ENCODE measurements around the gene TBC1D9.
"Not testable (repeated sequence)": the region's sequence is repeated elsewhere in the genome, so short reads cannot be mapped to it uniquely, and the experiment has no call there.

GRCh38 chr4:140782787-140783186 is 26.6 kb upstream of the TBC1D9 start:
- TF ChIP-seq, protein P1, sequence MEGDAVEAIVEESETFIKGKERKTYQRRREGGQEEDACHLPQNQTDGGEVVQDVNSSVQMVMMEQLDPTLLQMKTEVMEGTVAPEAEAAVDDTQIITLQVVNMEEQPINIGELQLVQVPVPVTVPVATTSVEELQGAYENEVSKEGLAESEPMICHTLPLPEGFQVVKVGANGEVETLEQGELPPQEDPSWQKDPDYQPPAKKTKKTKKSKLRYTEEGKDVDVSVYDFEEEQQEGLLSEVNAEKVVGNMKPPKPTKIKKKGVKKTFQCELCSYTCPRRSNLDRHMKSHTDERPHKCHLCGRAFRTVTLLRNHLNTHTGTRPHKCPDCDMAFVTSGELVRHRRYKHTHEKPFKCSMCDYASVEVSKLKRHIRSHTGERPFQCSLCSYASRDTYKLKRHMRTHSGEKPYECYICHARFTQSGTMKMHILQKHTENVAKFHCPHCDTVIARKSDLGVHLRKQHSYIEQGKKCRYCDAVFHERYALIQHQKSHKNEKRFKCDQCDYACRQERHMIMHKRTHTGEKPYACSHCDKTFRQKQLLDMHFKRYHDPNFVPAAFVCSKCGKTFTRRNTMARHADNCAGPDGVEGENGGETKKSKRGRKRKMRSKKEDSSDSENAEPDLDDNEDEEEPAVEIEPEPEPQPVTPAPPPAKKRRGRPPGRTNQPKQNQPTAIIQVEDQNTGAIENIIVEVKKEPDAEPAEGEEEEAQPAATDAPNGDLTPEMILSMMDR (conservative IDR thresholded peaks at IDR 0.05 in 1 of 2, IDR thresholded peaks at IDR 0.05 in 1 of 2; ENCODE audit: extremely low read depth in 1 of 2, insufficient read depth in 1 of 2, low read depth in 1 of 2, low read length in 2 of 2) = not testable (repeated sequence)
- not testable (repeated sequence) for TF ChIP-seq EZH2 (IDR thresholded peaks at IDR 0.05; ENCODE audit: borderline replicate concordance, low read length)
